Skin of body (tissue), 2 donors: ENCODE results near the gene TET1. TPM values are rescaled to one million over a fixed set of nuclear protein-coding genes. Genes with fewer than 3 reads are reported as not detected.
"Not testable (repeated sequence)": the region's sequence is repeated elsewhere in the genome, so short reads cannot be mapped to it uniquely, and the experiment has no call there.

Experiments used
- DNase-seq: peaks from one replicate; lab custom pipeline; 2025; lab: John Stamatoyannopoulos, UW
- total RNA-seq: library from RNA; depleted of rRNA; stranded (reverse); fragments of >200 nt; gene quantifications from one replicate; pipeline ENCODE4 v1.2.3, GENCODE V29; 2014

TET1 gene
- total RNA-seq, 1 donor from 2014 or later = 23.6 TPM

GRCh38 chr10:68606918-68607317, 46.8 kb downstream of the TET1 start:
- peak; percentile 82 for DNase-seq

- not testable (repeated sequence) for DNase-seq
These were observed 49.9 kb downstream of the TET1 start for GRCh38 chr10:68610023-68610422.

- DNase-seq = no peak
These were observed 51.1 kb downstream of the TET1 start for GRCh38 chr10:68611227-68611626.

GRCh38 chr10:68613974-68614373, 53.8 kb downstream of the TET1 start:
- not testable (repeated sequence) for DNase-seq

- not testable (repeated sequence) for DNase-seq
These were observed 57.6 kb downstream of the TET1 start for GRCh38 chr10:68617691-68618090.

GRCh38 chr10:68618234-68618633, 58.1 kb downstream of the TET1 start:
- DNase-seq = no peak

- DNase-seq = no peak
These were observed 59.5 kb downstream of the TET1 start for GRCh38 chr10:68619595-68619994.

- DNase-seq = no peak
These were observed 65.3 kb downstream of the TET1 start for GRCh38 chr10:68625316-68625921.

- no peak for DNase-seq
These were observed 68.5 kb downstream of the TET1 start for GRCh38 chr10:68628576-68629127.

GRCh38 chr10:68632271-68632560, 72.1 kb downstream of the TET1 start:
- DNase-seq = not testable (repeated sequence)

GRCh38 chr10:68633281-68633680, 73.1 kb downstream of the TET1 start:
- no peak for DNase-seq

GRCh38 chr10:68633816-68634466, 73.8 kb downstream of the TET1 start:
- DNase-seq = no peak

- DNase-seq = no peak
These were observed 76.2 kb downstream of the TET1 start for GRCh38 chr10:68636335-68636734.

GRCh38 chr10:68643550-68643949, 83.4 kb downstream of the TET1 start:
- DNase-seq = not testable (repeated sequence)

GRCh38 chr10:68647672-68648341, 87.7 kb downstream of the TET1 start:
- peak; percentile 10 for DNase-seq

- DNase-seq = no peak
These were observed 95.5 kb downstream of the TET1 start for GRCh38 chr10:68655620-68656126.

GRCh38 chr10:68665841-68666240, 105.7 kb downstream of the TET1 start:
- DNase-seq = no peak

- no peak for DNase-seq
These were observed 106.2 kb downstream of the TET1 start for GRCh38 chr10:68666280-68666760.

GRCh38 chr10:68668231-68668630, 108.1 kb downstream of the TET1 start:
- no peak for DNase-seq

GRCh38 chr10:68668972-68669371, 108.8 kb downstream of the TET1 start:
- DNase-seq = no peak

GRCh38 chr10:68684413-68684812, 124.3 kb downstream of the TET1 start:
- no peak for DNase-seq

- DNase-seq = no peak
These were observed 135.9 kb downstream of the TET1 start for GRCh38 chr10:68696018-68696417.
